GM12874 (cell line): ENCODE measurements around the gene TECTB.

ENCODE experiments used
- TF ChIP-seq, protein P1 (sequence below): IDR thresholded peaks from 2 replicates; pipeline ENCODE4 v1.5.1; 2011; ENCODE audit warnings: low read depth, mild to moderate bottlenecking, control low read depth, low read length, moderate library complexity; ENCODE audit not compliant: insufficient read depth

The TECTB gene

DNA sequence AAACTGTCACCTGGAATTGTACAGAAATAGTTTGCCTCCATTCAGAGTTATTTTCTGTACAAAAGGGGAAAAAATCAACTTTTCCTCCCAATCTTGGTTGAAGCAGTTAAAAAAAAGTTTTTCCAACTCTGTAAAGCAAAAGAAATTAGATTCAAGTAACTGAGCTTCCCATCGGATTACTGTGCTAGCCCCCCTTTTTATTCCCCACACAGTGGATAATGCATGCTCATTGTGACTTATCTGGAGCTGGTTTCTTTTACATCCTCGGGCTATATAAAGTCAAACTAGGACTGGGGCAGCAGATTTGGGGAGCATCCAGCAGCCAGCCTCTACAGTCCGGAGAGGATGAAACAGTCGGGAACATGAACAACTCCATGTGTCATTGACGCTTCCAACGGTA is at the start of gene TECTB:
TECTB (plus strand) TSS at position 301 of the 400 bp plus-strand sequence. CDS start 335 bp downstream, outside the sequence.
- TF ChIP-seq, protein P1, sequence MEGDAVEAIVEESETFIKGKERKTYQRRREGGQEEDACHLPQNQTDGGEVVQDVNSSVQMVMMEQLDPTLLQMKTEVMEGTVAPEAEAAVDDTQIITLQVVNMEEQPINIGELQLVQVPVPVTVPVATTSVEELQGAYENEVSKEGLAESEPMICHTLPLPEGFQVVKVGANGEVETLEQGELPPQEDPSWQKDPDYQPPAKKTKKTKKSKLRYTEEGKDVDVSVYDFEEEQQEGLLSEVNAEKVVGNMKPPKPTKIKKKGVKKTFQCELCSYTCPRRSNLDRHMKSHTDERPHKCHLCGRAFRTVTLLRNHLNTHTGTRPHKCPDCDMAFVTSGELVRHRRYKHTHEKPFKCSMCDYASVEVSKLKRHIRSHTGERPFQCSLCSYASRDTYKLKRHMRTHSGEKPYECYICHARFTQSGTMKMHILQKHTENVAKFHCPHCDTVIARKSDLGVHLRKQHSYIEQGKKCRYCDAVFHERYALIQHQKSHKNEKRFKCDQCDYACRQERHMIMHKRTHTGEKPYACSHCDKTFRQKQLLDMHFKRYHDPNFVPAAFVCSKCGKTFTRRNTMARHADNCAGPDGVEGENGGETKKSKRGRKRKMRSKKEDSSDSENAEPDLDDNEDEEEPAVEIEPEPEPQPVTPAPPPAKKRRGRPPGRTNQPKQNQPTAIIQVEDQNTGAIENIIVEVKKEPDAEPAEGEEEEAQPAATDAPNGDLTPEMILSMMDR: no peak

DNA sequence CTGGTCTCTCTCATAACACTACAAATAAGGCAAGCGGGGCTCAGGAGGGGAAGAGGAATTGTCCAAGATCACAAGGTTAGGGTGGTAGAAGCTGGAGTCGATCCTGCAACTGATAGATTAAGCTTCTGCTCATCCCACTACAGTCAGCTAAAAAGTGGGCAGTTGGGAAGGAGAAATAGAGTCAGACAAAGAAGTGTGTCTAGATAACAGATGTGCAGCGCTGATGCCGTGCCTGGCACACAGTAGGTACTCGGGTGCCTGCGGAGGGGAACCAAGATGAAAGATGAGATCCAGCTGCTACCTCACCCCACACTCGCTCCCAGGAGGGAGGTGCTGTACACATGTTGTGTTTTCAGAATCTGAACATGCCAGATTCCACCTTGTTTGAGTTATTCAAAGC is 48.1 kb upstream of the TECTB start:
- TF ChIP-seq, protein P1: no peak

DNA sequence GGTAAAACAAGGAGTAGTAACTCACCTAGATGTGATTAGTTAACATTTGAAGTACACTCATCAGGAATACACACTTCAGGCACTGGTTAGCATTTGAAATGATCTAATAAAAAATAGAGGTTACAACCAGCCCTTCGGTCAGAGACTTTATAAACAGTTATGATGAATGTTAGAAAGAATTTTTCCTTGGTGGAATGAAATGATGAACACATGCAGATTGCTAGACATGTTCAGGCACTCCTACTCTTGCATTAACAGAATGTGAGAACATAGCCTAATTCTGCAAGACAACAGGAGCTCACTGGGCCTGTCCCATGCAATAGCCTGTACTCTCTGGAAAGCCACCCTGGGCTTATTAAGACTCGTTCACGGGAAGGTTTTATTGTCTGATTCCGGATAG is 47.3 kb upstream of the TECTB start:
- TF ChIP-seq, protein P1: no peak

DNA sequence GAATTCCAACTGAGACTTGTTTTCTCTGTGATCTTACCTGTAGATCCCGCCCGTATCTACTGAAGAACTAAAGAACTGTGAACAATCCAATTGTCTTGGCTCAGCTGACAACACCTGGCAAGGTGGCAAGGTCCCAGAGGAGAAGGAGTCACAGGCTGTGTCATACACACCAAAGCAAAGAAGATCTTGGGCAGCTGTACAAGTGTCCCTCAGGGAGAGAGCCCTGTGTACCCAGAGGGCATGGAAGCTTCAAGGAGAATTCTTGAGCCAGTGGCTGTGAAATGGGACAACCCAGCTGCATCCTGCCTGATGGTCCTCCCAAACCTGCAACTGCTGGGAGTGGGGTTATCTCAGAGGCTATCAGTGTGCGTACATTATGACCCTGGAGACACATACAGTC is 46.7 kb upstream of the TECTB start:
- TF ChIP-seq, protein P1: no peak

DNA sequence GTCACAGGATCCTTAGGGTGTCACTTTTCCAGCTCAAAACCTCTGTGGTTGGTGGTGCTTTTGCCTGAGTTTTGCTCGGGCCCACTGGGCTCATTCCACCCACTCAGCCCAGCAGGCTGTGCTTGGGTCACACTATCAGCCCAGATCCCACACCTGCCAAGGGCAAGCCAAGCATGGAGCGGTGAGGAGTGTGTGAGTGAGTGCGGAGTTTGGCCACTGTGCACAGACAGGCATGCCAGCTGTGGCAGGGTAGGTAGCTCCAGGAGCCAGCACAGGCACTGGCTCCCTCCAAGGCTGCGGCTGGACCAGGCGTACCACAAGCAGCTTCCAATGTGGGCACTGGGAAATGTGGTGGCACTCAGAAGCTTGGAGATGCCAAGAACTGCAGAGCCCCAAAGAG is 43.9 kb upstream of the TECTB start:
- TF ChIP-seq, protein P1: no peak

DNA sequence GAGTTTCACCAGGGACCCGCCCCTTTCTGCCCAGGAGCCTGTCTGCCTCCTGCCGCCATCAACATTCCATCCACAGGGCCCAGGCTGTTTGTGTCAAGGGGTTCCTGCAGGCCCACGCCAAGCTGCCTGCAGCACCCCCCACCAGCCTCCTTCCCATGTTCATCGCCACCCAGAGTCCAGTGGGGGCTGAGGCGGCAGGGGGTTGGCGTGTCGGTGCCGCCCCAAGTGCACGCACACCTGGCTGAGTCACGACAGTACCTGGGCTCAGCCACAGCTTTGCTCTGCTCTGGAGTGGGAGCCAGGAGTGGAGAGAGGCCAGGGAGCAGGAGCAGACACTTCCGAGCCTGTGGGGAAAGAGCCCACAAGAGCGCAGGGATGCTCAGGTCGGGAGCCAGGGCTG is 42.8 kb upstream of the TECTB start:
- TF ChIP-seq, protein P1: no peak

DNA sequence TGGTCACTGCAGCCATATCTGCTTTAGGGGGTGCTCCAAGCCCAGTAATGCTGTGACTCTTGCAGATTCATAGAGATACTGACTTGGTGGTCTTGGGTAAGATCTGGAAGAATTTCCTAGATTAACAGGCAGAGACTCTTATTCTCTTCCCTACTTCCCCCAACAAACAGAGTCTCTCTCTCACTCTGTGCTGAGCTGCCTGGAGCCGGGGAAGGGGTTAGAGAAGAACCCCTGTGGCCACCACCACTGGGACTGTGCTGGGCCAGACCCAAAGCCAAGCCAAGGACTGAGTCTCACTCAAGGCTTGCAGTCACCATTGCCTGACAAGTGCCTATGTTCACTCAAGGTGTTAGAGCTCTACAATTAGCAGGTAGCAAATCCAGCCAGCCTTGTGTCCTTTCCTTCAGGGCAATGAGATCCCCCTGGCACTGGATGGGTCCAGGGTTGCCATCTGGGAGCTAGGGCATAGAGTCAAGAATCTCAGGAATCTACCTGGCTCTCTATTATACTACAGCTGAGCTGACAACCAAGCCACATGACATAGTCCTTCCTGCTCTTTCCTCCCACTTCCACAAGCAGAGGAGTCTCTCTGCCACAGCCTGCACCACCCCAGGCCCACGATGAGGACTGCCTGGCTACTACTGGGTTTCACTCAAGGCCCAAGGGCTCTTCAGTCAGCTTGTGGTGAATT is 41.4 kb upstream of the TECTB start:
- TF ChIP-seq, protein P1: no peak
